Bone marrow (tissue), 2 donors: ENCODE data around the gene BRS3.
"Not testable (repeated sequence)": the region's sequence is repeated elsewhere in the genome, so short reads cannot be mapped to it uniquely, and the experiment has no call there.

Experiments used
- DNase-seq, 2 donors: peaks; one replicate each; lab custom pipeline; 2025; lab: John Stamatoyannopoulos, UW

The BRS3 gene

DNA sequence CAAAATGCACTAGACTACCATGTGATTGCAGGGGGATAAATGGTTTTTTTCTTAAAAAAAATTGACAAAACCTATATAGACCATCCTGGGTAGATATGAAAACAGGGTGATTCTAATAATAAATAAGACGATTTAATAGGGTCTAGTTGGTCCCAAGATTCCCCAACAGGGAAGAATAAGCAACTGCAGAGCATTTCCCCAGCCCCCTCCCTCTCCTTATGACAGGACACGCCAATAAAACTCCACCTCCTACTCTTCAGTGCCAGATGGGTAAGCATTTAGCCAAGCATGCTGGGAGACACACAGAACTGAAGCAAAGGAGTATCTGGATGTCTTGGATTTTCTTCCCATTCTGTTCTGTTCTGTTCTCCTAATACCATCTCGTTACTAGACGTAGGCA, at the start of gene BRS3:
Gene BRS3 (plus strand): TSS at position 301 of the 400 bp plus-strand sequence. CDS start 168 bp downstream, outside the sequence.
- no peak for DNase-seq

DNA sequence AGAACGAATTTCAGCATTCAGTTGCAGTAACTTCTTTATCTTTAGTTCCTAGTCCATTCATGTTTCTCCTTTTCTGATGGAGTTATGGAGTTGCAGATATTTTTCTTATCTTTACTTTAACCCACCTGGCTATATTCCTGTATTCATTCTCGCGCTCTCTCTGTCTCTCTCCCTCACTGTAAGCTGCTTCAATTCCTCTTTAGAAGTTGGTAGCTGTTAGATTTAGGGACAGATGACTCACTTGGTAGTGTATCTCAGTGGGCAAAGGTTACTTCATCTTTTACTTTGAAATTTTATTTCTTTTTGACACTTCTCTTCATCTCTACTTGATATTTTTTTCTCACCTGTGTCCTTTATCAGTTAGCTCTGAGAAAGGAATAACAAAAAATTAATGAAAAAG, 49.6 kb upstream of the BRS3 start:
- DNase-seq = no peak

GRCh38 chrX:136445674-136446073, 42.1 kb upstream of the BRS3 start:
- not testable (repeated sequence) for DNase-seq

DNA sequence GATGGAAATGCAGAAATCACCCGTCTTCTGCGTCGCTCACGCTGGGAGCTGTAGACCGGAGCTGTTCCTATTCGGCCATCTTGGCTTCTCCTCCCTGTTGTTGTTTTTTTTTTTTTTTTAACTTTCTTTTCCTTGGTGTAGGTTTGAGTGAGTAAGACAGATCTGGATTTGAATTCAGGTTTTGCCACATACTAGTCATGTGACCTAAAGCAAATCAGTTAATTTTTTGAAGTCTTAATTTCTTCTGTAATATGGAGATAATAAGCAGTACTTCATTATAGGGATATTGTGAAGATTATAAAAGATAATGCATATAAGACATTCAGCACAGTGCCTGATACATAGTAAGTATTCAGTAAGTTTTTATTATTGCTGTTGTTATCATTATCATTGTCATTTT, 41.5 kb upstream of the BRS3 start:
- no peak for DNase-seq

DNA sequence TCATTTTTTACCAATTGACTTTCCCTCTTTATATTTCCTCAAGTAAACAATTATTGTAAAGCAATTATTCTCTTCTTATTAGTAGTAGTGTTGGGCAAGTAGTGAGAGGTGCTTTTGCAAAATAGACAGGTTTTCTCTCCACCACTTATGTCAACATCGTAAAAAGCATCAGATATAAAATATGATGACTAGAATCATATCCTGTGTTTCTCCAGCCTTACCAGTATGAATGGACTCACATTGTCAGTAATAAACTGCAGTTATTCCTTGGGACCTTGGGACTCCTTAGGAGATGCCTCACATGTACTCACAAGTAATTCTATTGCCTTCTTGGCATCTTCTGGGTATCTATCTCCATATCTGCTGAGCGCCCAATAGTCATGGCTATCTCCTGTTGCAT, 40.4 kb upstream of the BRS3 start:
- DNase-seq = no peak

GRCh38 chrX:136447968-136448367, 39.8 kb upstream of the BRS3 start:
- no peak for DNase-seq

- no peak for DNase-seq
These were observed 37.5 kb upstream of the BRS3 start for GRCh38 chrX:136450050-136450830.

GRCh38 chrX:136452614-136453013, 35.1 kb upstream of the BRS3 start:
- DNase-seq = no peak

GRCh38 chrX:136453114-136453513, 34.6 kb upstream of the BRS3 start:
- no peak for DNase-seq

DNA sequence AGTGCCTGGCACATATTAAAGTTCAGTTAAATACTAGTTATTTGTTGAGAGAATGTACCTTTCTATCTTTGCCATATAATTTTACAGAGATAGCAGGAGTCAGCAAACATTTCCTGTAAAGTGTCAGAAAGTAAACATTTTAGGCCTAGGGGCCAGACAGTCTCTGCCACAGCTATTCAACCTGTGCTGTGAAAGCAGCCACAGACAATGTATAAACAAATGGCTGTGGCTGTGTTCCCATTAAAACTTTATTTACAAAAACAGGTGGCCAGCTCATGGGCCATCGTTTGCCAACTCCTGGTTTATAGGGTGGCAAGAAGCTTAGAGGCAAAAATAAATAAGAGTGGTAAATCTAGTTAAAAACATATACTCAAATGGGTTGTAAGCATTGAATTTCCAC, 34.0 kb upstream of the BRS3 start:
- DNase-seq = no peak

DNA sequence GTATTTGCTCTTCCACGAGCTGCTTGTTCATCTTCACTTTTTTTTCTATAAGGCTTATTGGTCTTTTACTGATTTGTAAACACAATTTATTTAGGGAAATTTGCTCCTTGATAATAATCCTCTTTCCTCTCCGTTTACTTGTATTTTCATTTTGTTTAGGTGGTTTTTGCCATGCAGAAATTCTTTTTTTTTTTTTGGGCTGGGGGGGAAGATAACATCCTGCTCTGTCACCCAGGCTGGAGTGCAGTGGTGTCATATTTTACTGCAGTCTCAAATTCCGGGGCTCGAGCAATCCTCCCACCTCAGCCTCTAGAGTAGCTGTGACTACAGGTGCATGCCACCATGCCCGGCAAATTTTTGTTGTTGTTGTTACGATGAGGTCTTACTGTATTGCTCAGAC, 31.6 kb upstream of the BRS3 start:
- DNase-seq = no peak

- no peak for DNase-seq
These were observed 30.3 kb upstream of the BRS3 start for GRCh38 chrX:136457303-136457917.

GRCh38 chrX:136464589-136464988, 23.2 kb upstream of the BRS3 start:
- DNase-seq = no peak

- no peak for DNase-seq
These were observed 20.4 kb upstream of the BRS3 start for GRCh38 chrX:136467303-136467702.

DNA sequence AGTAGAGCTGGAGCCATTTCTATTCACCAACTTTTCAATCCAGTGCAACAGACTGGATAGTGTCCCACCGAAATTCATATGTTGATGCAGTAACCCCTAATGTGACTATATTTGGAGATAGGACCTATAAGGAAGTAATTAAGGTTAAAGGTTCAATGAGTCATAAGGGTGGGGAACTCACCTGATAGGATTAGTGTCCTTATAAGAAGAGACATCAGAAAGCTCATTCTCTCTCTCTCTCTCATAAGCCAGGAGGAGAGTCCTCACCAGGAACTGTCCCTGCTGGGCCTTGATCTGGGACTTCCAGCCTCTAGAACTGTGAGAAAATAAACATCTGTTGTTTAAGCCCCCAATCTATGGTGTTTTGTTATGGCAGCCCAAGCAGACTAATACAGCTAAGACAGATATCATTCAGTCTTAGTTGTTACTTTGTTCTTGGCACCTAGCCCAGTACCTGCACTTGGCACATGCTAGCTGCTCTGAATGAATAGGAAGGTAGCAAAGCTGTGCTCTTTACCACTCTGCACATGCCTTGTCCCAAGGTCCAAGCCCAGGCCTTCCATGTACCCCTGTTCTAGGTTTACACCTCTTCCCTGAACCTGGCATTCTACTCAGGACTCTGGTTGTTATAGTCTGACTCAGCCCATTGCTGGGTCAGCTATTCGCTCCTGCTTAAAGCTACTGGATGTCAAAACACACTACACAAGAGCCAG, 19.2 kb upstream of the BRS3 start:
- DNase-seq = no peak

DNA sequence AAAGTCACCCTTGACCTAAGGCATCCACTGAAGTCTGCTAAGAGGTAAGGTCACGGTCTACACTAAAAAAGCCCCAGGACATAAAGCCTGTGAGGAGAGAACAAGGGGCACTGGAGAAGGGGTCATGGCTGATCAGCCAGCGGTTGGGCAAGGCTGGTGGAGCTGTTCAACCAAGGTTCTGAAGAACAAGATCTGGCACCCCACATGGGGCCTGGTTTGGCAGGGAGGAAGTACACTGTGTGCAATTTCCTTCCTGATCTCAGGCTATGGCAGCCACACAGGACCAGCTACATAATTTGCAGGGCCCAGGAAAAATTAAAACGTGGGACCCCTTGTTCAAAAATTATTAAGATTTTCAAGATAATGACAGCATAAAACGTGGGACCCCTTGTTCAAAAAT, 14.1 kb upstream of the BRS3 start:
- DNase-seq = no peak

GRCh38 chrX:136475236-136475635, 12.5 kb upstream of the BRS3 start:
- no peak for DNase-seq

DNA sequence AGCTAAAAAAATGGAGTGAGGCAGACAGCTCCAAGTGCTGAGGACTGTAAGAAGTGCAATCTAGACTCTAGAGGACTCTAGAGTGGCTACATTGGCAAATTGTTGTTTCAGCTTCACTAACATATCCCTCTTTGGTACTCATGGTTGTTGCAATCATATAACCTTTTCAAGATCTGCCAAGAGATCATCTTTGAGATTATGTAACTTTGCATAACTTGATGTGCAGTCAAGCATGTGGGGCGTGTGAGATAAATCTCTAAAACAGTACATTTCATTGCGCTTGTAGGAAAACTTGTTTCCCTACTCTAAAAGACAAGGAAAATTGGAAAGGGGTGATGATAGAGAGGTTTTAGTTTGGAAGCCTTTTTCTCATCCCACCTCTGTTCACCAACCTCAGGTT, 11.2 kb upstream of the BRS3 start:
- DNase-seq = no peak

GRCh38 chrX:136477026-136477425, 10.7 kb upstream of the BRS3 start:
- no peak for DNase-seq

- no peak for DNase-seq
These were observed 7.4 kb upstream of the BRS3 start for GRCh38 chrX:136480383-136480782.

- DNase-seq = no peak
These were observed 959 bp downstream of the BRS3 start for GRCh38 chrX:136488706-136489105.

DNA sequence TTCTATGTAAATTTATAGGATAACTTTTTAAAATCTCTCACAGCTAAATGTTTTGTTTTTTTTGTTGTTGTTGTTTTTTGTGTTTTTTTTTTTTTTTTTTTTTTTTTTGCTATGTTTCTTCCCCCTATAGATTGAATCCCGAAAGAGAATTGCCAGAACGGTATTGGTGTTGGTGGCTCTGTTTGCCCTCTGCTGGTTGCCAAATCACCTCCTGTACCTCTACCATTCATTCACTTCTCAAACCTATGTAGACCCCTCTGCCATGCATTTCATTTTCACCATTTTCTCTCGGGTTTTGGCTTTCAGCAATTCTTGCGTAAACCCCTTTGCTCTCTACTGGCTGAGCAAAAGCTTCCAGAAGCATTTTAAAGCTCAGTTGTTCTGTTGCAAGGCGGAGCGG, 4.1 kb downstream of the BRS3 start:
- DNase-seq = no peak

DNA sequence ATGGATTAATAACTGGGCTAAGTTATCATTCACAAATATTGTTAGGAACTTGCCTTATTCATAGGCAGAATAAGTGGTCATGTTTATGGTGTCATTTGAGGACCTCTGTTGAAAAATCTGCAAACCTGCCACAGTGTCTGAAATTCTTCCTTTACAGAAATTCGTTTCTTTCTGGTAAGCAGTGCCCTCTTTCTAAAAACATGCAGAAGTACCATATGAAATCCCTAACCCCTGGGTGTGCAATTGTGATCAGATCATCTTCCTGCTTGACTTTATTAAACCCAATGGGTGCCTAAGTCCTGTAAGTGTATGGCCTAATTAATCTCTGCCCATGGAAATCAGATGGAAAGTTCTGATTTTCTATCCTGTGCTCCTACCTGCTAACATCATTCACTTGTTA, 5.3 kb downstream of the BRS3 start:
- DNase-seq = no peak
